Neural progenitor cell (in vitro differentiated cells): Measurements from ENCODE around the gene AQP6.

Experiments
- EZH2 ChIP-seq: fragments of 200-600 bp; sonication (generic); IDR thresholded peaks from 2 replicates; pipeline ENCODE4 v1.6.1; 2017; ENCODE audit warnings: antibody characterized with exemption, mild to moderate bottlenecking, moderate library complexity
- EZH2phosphoT487 ChIP-seq: fragments of 200-600 bp; sonication (generic); IDR thresholded peaks from 2 replicates; pipeline ENCODE4 v1.6.1; 2017; ENCODE audit warnings: antibody characterized with exemption
- TF ChIP-seq, protein P1 (sequence below): fragments of 200-600 bp; sonication (generic); IDR thresholded peaks from 2 replicates; pipeline ENCODE4 v1.5.1; 2017; ENCODE audit warnings: antibody characterized with exemption, mild to moderate bottlenecking

- TF ChIP-seq, protein P1, sequence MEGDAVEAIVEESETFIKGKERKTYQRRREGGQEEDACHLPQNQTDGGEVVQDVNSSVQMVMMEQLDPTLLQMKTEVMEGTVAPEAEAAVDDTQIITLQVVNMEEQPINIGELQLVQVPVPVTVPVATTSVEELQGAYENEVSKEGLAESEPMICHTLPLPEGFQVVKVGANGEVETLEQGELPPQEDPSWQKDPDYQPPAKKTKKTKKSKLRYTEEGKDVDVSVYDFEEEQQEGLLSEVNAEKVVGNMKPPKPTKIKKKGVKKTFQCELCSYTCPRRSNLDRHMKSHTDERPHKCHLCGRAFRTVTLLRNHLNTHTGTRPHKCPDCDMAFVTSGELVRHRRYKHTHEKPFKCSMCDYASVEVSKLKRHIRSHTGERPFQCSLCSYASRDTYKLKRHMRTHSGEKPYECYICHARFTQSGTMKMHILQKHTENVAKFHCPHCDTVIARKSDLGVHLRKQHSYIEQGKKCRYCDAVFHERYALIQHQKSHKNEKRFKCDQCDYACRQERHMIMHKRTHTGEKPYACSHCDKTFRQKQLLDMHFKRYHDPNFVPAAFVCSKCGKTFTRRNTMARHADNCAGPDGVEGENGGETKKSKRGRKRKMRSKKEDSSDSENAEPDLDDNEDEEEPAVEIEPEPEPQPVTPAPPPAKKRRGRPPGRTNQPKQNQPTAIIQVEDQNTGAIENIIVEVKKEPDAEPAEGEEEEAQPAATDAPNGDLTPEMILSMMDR, result no peak
- TF ChIP-seq EZH2 (no peak), EZH2phosphoT487 (no peak)
Observed at GRCh38 chr12:50021031-50021430, 48.3 kb downstream of the AQP6 start.
